OCI-LY7 (cell line): ENCODE measurements around the gene HOOK2. TPM values are rescaled to one million over a fixed set of nuclear protein-coding genes. Genes with fewer than 3 reads are reported as not detected.

ENCODE experiments used
- BruUV-seq: library from RNA; stranded (reverse); fragments of 400-500 nt; replicated peaks from 2 replicates; lab custom pipeline; 2021; lab: Mats Ljungman, UMichigan
- CTCF ChIA-PET: fragments of 300-600 bp; sonication (Branson Sonifier 250); formaldehyde crosslinking; loops from one replicate; lab custom pipeline; 2022; ENCODE audit warnings: antibody characterized with exemption; ENCODE audit not compliant: unreplicated experiment; lab: Charles Lee
- POLR2A ChIA-PET: fragments of 300-600 bp; sonication (Branson Sonifier 250); formaldehyde crosslinking; loops from one replicate; lab custom pipeline; 2022; ENCODE audit warnings: antibody characterized with exemption; lab: Charles Lee
- DNase-seq: peaks from one replicate; pipeline ENCODE4 v3.0.0-alpha.2; 2015; ENCODE audit warnings: low spot score
- H2AFZ ChIP-seq: fragments of 200-600 bp; sonication (generic), shearing (Covaris generic); 2 replicates; pipeline ENCODE4 v1.6.1; 2014; ENCODE audit warnings: mild to moderate bottlenecking, antibody characterized with exemption, low read length, moderate library complexity
- H3K27ac ChIP-seq: fragments of 200-600 bp; sonication (generic); 2 replicates; pipeline ENCODE4 v1.5.1; 2014; ENCODE audit warnings: mixed run types, low read depth, mild to moderate bottlenecking, moderate library complexity, low read length, inconsistent platforms; ENCODE audit not compliant: poor library complexity, severe bottlenecking
- H3K36me3 ChIP-seq: fragments of 200-600 bp; sonication (generic); 2 replicates; pipeline ENCODE4 v1.6.1; 2014; ENCODE audit warnings: mild to moderate bottlenecking, antibody characterized with exemption, low read length, moderate library complexity, mixed read lengths; ENCODE audit not compliant: insufficient read depth
- H3K4me1 ChIP-seq: fragments of 200-600 bp; sonication (generic); 2 replicates; pipeline ENCODE4 v1.5.1; 2014; ENCODE audit warnings: mild to moderate bottlenecking, low read length; ENCODE audit not compliant: insufficient read depth, poor library complexity, severe bottlenecking
- H3K4me2 ChIP-seq: fragments of 200-600 bp; sonication (generic); 2 replicates; pipeline ENCODE4 v1.6.1; 2014; ENCODE audit warnings: mild to moderate bottlenecking, low read length
- H3K4me3 ChIP-seq: fragments of 200-600 bp; sonication (generic); 2 replicates; pipeline ENCODE4 v1.5.1; 2014; ENCODE audit warnings: mild to moderate bottlenecking, low read depth, low read length; ENCODE audit not compliant: poor library complexity, severe bottlenecking
- H3K79me2 ChIP-seq: fragments of 200-600 bp; sonication (generic); 2 replicates; pipeline ENCODE4 v1.6.1; 2016; ENCODE audit warnings: low read depth, mild to moderate bottlenecking, low read length, moderate library complexity, mixed read lengths; ENCODE audit not compliant: insufficient read depth
- H3K9me2 ChIP-seq: fragments of 200-600 bp; sonication (generic); 2 replicates; pipeline ENCODE4 v1.6.1; 2016; ENCODE audit warnings: mild to moderate bottlenecking, low read length, mixed read lengths; ENCODE audit not compliant: insufficient read depth
- H3K9me3 ChIP-seq: fragments of 200-600 bp; sonication (generic); 2 replicates; pipeline ENCODE4 v1.6.1; 2014; ENCODE audit warnings: mild to moderate bottlenecking, mixed run types, low read length, mixed read lengths
- H4K20me1 ChIP-seq: fragments of 200-600 bp; sonication (generic); 2 replicates; pipeline ENCODE4 v1.6.1; 2014; ENCODE audit warnings: mild to moderate bottlenecking, antibody characterized with exemption, low read length, moderate library complexity, mixed read lengths; ENCODE audit not compliant: insufficient read depth
- EZH2phosphoT487 ChIP-seq: fragments of 200-600 bp; sonication (generic); IDR thresholded peaks from 2 replicates; pipeline ENCODE4 v1.6.1; 2018; ENCODE audit warnings: low read depth, borderline replicate concordance, mild to moderate bottlenecking, mixed run types, antibody characterized with exemption, low read length, moderate library complexity, mixed read lengths
- intact Hi-C: fragments of 100-400 bp; cut with micrococcal nuclease; formaldehyde crosslinking; loops from one replicate; pipeline ENCODE4 v1.10.0; 2022; ENCODE audit not compliant: unreplicated experiment
- total RNA-seq, 2 experiments: library from RNA; depleted of rRNA in 1 of 2; stranded (reverse); fragments of >200 nt in 1 of 2; shearing (Covaris generic) in 1 of 2; gene quantifications; 2 replicates each; pipeline ENCODE4 v1.2.3, GENCODE V29; 2014 to 2022
- TF ChIP-seq, protein P1 (sequence below): fragments of 200-600 bp; sonication (generic); conservative IDR thresholded peaks from 2 replicates; pipeline ENCODE4 v1.5.1; 2014; ENCODE audit warnings: mild to moderate bottlenecking, antibody characterized with exemption, low read length, moderate library complexity, mixed read lengths

The HOOK2 gene
- total RNA-seq, 2 experiments from 2014 or later: 9.1 to 28.8 TPM

- TF ChIP-seq EZH2phosphoT487: no peak
- TF ChIP-seq, protein P1, sequence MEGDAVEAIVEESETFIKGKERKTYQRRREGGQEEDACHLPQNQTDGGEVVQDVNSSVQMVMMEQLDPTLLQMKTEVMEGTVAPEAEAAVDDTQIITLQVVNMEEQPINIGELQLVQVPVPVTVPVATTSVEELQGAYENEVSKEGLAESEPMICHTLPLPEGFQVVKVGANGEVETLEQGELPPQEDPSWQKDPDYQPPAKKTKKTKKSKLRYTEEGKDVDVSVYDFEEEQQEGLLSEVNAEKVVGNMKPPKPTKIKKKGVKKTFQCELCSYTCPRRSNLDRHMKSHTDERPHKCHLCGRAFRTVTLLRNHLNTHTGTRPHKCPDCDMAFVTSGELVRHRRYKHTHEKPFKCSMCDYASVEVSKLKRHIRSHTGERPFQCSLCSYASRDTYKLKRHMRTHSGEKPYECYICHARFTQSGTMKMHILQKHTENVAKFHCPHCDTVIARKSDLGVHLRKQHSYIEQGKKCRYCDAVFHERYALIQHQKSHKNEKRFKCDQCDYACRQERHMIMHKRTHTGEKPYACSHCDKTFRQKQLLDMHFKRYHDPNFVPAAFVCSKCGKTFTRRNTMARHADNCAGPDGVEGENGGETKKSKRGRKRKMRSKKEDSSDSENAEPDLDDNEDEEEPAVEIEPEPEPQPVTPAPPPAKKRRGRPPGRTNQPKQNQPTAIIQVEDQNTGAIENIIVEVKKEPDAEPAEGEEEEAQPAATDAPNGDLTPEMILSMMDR: no peak
- BruUV-seq: no TSS peak
- H3K4me3 ChIP-seq: no peak overlapping the region
- no peak for DNase-seq
- intact Hi-C loops: no loop called here
- ChIA-PET POLR2A (no interaction called here), CTCF (no interaction called here)
- no peak overlapping the region for H3K4me2 ChIP-seq
- no peak overlapping the region for H3K27ac ChIP-seq
- no peaks in the 10 kb centered on the region for H3K9me2 ChIP-seq
- H3K4me1 ChIP-seq: peaks cover 30% of the 10 kb centered on the region
- H3K79me2 ChIP-seq: peaks cover 20% of the 10 kb centered on the region; the same call in 1 of the 2 replicates
- H3K36me3 ChIP-seq: peaks cover 24% of the 10 kb centered on the region
- H4K20me1 ChIP-seq: no peaks in the 10 kb centered on the region
- no peaks in the 10 kb centered on the region for H3K9me3 ChIP-seq
- no peak overlapping the region for H2AFZ ChIP-seq
Observed at GRCh38 chr19:12804051-12804450, 28.7 kb upstream of the HOOK2 start.

DNA sequence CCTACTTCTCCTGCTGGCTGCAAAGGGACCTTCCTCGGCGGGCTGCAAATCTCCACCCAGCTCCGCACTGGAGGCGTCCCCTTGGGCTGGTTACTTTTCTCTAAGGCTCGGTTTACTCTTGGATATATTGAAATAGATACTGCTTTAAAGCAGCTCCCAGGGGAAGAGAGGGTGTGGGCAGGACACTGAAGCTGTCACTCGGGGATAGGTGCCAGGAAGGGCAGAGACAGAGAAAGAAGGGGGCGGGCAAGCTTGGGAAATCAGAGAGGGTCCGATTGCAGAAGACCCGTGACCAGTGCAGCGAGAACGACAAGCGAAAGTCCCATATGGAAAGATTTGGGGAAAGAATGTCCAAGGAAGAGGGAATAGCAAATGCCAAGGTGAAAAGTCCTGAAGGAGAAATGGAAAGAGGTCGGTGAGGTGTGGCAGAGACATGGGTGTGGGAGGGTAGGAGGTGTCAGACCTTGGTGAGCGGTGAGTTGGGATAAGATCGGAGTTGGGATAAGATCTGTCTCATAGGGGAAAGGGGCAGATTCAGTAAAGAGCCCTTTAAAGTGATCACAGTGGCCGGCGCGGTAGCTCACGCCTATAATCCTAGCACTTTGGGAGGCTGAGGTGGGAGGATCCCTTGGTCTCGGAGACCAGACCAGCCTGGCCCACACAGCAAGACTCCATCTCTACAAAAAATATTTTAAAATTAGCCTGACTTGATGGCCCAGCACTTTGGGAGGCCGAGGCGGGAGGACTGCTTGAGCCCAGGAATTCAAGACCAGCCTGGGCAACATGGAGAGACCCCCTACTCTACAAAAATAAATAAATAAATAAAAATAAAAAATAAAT, 27.1 kb upstream of the HOOK2 start:
- TF ChIP-seq, protein P1: no peak
- no peak for TF ChIP-seq EZH2phosphoT487
- Histone ChIP-seq H3K9me2 (no peaks in the 10 kb centered on the region), H3K79me2 (peaks cover 20% of the 10 kb centered on the region; the same call in 1 of the 2 replicates), H3K9me3 (no peaks in the 10 kb centered on the region), H3K4me2 (peak overlapping the region; percentile 92), H4K20me1 (no peaks in the 10 kb centered on the region), H3K36me3 (peaks cover 19% of the 10 kb centered on the region; the same call in 1 of the 2 replicates), H2AFZ (peak overlapping the region; percentile 71; the same call in 1 of the 2 replicates), H3K4me3 (peak overlapping the region; percentile 95), H3K27ac (no peak overlapping the region), H3K4me1 (peaks cover 28% of the 10 kb centered on the region)
- BruUV-seq: no TSS peak
- ChIA-PET POLR2A (interaction anchor here (1.1 kb wide), 1 partner anchor 10 kb away, joined by 5 read pairs; the partner anchor contains the start of gene JUNB), CTCF (no interaction called here)
- DNase-seq: no peak
- intact Hi-C loops: no loop called here
